Stomach (tissue), 9 donors: ENCODE results near the gene GOLGA6A. TPM values are rescaled to one million over a fixed set of nuclear protein-coding genes. Genes with fewer than 3 reads are reported as not detected.

ENCODE experiments used
- DNase-seq, 2 donors: peaks; one replicate each; pipeline versions ENCODE4 v3.0.0 to v3.0.0-alpha.2; 2013 to 2019
- H3K27ac ChIP-seq, 5 donors: fragments of 200-600 bp in 4 of 5; sonication (generic) in 4 of 5; one replicate each; pipeline ENCODE4 v1.5.1; 2013 to 2019; ENCODE audit warnings: mild to moderate bottlenecking in 1 of 5, moderate library complexity in 1 of 5
- H3K27me3 ChIP-seq, 3 donors: fragments of 200-600 bp; sonication (generic); one replicate each; pipeline ENCODE4 v1.5.1; 2017 to 2019; ENCODE audit warnings: mixed run types in 1 of 3
- H3K36me3 ChIP-seq, 4 donors: fragments of 200-600 bp; sonication (generic); 1 replicate in 3 of 4; 2 replicates in 1 of 4; pipeline ENCODE4 v1.5.1; 2016 to 2019
- H3K4me1 ChIP-seq, 4 donors: fragments of 200-600 bp; sonication (generic); one replicate each; pipeline ENCODE4 v1.5.1; 2016 to 2019
- H3K4me3 ChIP-seq, 4 donors: fragments of 200-600 bp; sonication (generic) in 3 of 4; one replicate each; pipeline ENCODE4 v1.5.1; 2016 to 2019; ENCODE audit warnings: mild to moderate bottlenecking in 1 of 4
- H3K9me3 ChIP-seq, 4 donors: fragments of 200-600 bp; sonication (generic); one replicate each; pipeline ENCODE4 v1.5.1; 2016 to 2019
- EP300 ChIP-seq: sonication (generic); formaldehyde crosslinking; IDR thresholded peaks from one replicate; pipeline ENCODE4 v1.6.1; 2017; ENCODE audit warnings: antibody characterized with exemption
- POLR2A ChIP-seq, 4 donors: fragments of 450-650 bp; IDR thresholded peaks; one replicate each; pipeline ENCODE4 v1.6.1; 2016; ENCODE audit warnings: antibody characterized with exemption in 4 of 4, control low read depth in 2 of 4, mild to moderate bottlenecking in 1 of 4, moderate library complexity in 1 of 4
- POLR2AphosphoS5 ChIP-seq, 3 donors: sonication (generic); formaldehyde crosslinking; IDR thresholded peaks; one replicate each; pipeline ENCODE4 v1.6.1; 2016; ENCODE audit warnings: antibody characterized with exemption in 3 of 3
- WGBS, 5 donors: extraction: QIAGEN DNeasy Blood & Tissue Kit in 3 of 5; methylation state at CpG; one replicate each; pipeline versions ENCODE4 v1.1.5 to v1.1.7; 2013 to 2018; 5-methylcytosine and 5-hydroxymethylcytosine counted together
- intact Hi-C: fragments of 100-400 bp; cut with DNase I; formaldehyde crosslinking; loops from one replicate; pipeline ENCODE4 v1.15.1; 2023; ENCODE audit warnings: low total_unique reads
- polyA plus RNA-seq, 3 donors: library from polyadenylated mRNA; stranded (reverse); fragments of 200-250 nt; gene quantifications; one replicate each; pipeline ENCODE4 v1.2.3, GENCODE V29; 2013
- total RNA-seq, 5 donors: library from RNA; depleted of rRNA; stranded (reverse); fragments of >200 nt; gene quantifications; one replicate each; pipeline versions ENCODE4 v1.1.0 to v1.2.3, GENCODE V29; 2014 to 2016
- TF ChIP-seq, protein P1 (sequence below), 7 experiments: fragments of 450-650 bp in 4 of 7; fragments of 200-600 bp in 3 of 7; sonication (generic) in 3 of 7; IDR thresholded peaks; one replicate each; pipeline ENCODE4 v1.5.1; 2016 to 2019; ENCODE audit warnings: antibody characterized with exemption in 7 of 7, control low read depth in 2 of 7, mild to moderate bottlenecking in 1 of 7
- donor health status: healthy with polysubstance abuse.
- donor health status: Bipolar disorder and iron deficiency.
- donor health status: healthy.

GOLGA6A gene
- total and polyA plus RNA-seq, 8 donors: 1.1 TPM; not detected in 7

DNA sequence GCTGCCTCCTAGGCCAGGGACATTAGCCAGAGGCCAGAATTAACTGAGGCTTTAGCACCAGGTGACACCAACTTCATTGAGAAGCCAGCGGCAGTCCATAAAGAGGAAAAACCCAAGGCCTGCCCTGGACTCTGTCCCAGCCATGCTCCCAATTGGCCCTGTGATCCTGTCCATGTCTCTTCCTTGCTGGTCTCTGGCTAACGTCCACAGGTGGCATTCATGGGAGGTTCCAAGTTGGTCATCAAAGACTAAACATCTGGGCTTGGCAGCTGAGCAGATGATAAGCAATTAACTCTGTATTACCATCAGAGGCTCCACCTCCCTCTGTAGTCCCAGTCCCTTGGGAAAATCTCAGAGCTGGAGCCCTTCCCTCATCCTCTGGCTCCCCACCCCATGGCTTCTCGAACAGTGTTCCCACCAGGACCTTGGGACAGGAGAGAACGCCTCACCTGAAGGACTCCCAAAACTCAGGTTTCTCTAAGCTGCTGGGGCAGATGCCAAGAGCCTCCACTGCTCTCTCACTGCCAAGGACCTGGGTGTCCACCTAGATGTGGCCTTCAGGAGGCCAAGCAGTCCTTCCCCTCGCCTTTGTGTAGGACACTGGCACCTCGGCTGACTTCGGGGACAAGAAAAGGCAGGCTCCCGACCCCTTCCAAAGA is 40.4 kb downstream of the GOLGA6A start:
- 77 to 91% (median 85%) methylated on average over 5 to 8 of the region's 8 CpGs for WGBS, 5 donors
- intact Hi-C loops: no loop called here
- Histone ChIP-seq H3K4me3 (no peak overlapping the region), H3K4me1 (peaks cover 21 to 40% (median 33%) of the 10 kb centered on the region in 4 donors), H3K36me3 (peaks cover 2 to 56% (median 50%) of the 10 kb centered on the region in 4 donors), H3K27ac (peak overlapping the region in 4 of 5 donors; percentile 70 to 83 (median 71)), H3K9me3 (no peaks in the 10 kb centered on the region), H3K27me3 (no peaks in the 10 kb centered on the region)
- DNase-seq: peak in 1 of 2 donors; percentile 5
- TF ChIP-seq, protein P1, sequence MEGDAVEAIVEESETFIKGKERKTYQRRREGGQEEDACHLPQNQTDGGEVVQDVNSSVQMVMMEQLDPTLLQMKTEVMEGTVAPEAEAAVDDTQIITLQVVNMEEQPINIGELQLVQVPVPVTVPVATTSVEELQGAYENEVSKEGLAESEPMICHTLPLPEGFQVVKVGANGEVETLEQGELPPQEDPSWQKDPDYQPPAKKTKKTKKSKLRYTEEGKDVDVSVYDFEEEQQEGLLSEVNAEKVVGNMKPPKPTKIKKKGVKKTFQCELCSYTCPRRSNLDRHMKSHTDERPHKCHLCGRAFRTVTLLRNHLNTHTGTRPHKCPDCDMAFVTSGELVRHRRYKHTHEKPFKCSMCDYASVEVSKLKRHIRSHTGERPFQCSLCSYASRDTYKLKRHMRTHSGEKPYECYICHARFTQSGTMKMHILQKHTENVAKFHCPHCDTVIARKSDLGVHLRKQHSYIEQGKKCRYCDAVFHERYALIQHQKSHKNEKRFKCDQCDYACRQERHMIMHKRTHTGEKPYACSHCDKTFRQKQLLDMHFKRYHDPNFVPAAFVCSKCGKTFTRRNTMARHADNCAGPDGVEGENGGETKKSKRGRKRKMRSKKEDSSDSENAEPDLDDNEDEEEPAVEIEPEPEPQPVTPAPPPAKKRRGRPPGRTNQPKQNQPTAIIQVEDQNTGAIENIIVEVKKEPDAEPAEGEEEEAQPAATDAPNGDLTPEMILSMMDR (IDR thresholded peaks at IDR 0.05): no peak
- TF ChIP-seq POLR2A (IDR thresholded peaks at IDR 0.05) (no peak), EP300 (no peak), POLR2AphosphoS5 (IDR thresholded peaks at IDR 0.05) (no peak)

DNA sequence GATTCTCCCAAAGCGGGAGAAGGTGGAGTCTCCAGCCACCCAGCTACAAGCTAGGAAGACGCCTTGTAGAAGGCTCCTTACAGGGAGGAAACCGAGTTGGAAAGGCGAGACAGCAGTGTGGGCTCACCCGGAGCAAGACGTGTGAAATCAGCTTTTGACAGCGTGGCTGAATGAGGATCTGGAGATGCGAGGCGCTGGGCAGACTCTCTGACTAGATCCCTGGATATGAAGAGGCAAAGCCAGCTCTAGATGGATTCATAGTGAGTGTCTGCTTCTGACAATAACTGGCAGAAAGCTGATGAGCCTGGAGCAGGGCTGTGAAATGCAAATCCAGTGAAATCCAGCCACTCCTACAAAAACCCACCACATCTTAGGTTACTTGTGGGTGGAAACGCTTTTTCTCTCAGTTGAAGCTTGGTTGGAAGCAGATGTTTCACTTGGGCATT is 41.0 kb downstream of the GOLGA6A start:
- intact Hi-C loops: no loop called here

DNA sequence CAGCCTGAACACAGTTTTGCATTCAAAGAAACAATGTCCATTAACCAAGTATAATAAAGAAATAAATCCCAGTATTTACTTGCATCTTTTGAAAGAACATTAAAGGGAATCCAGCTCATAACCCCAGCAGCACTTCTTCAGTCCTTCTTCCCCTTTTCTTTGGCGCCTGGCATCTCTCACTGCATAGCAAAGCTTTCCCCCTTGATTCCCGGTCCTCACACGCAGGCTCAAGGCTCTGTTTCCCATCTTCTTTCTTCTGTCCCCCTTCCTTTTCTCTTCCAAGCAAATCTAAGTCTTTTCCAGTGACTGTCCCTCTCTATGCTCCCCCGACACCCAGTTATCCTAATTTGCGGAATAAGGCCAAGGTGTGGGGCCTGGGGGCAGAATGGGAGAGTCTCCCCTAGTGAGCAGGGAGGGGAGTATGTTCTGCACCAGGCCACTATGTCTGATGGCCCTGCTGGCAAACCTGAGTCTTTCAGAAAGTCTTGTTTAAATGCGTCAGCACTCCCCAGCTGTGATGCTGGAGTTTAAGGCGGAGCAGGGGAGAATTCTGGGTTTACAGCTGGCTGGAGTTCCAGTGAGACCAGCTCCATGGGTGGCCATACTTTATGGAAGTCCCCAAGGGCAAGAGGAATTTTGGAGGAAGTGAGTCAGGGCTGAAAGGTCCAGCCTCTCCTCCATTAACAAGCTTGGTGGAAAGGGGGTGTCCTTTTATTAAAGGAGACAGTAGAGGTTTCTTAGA is 42.1 kb downstream of the GOLGA6A start:
- Histone ChIP-seq H3K9me3 (no peaks in the 10 kb centered on the region), H3K36me3 (peaks cover 18 to 69% (median 59%) of the 10 kb centered on the region in 4 donors), H3K4me1 (peaks cover 21 to 49% (median 38%) of the 10 kb centered on the region in 4 donors), H3K27me3 (no peaks in the 10 kb centered on the region), H3K4me3 (no peak overlapping the region), H3K27ac (peak overlapping the region; percentile 34 to 83 (median 70))
- intact Hi-C loops: no loop called here
- TF ChIP-seq POLR2A (IDR thresholded peaks at IDR 0.05): no peak
- TF ChIP-seq, protein P1 (IDR thresholded peaks at IDR 0.05): no peak
- TF ChIP-seq EP300: no peak
- peak in 1 of 3 donors; percentile 34 for TF ChIP-seq POLR2AphosphoS5 (IDR thresholded peaks at IDR 0.05)
- 72 to 82% (median 75%) methylated on average over 7 of the region's 7 CpGs for WGBS, 5 donors
- peak in 1 of 2 donors; percentile 86 for DNase-seq

More for the DNA sequence above, 41.0 kb downstream of the GOLGA6A start:
- TF ChIP-seq, protein P1 (IDR thresholded peaks at IDR 0.05): no peak
- TF ChIP-seq EP300 (no peak), POLR2AphosphoS5 (IDR thresholded peaks at IDR 0.05) (no peak), POLR2A (IDR thresholded peaks at IDR 0.05) (no peak)
- peak in 1 of 2 donors; percentile 16 for DNase-seq
- Histone ChIP-seq H3K36me3 (peaks cover 8 to 62% (median 55%) of the 10 kb centered on the region in 4 donors), H3K27me3 (no peaks in the 10 kb centered on the region), H3K4me3 (no peak overlapping the region), H3K4me1 (peaks cover 21 to 46% (median 36%) of the 10 kb centered on the region in 4 donors), H3K9me3 (no peaks in the 10 kb centered on the region), H3K27ac (peak overlapping the region in 4 of 5 donors; percentile 70 to 83 (median 71))
- 85 to 89% (median 87%) methylated on average over 10 of the region's 10 CpGs for WGBS, 5 donors

DNA sequence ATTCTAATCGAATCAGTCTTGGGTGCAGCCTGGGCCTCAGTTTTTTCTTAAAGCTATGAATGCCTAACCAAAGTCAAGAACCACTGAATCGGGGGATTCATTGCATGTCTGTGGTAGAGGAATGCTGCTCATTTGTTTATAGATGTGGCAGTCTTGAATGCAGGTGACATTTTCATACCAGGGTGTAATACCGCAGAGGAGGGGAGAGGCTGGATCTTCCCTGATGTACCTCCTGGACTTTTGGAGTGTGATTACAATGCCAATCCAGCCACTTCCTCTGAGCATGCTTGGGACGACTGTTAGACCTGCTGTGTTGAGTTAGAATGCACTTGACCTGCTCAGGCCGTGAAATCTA is 42.7 kb downstream of the GOLGA6A start:
- DNase-seq: no peak
- TF ChIP-seq, protein P1 (IDR thresholded peaks at IDR 0.05): no peak
- no peak for TF ChIP-seq POLR2A (IDR thresholded peaks at IDR 0.05)
- no peak for TF ChIP-seq POLR2AphosphoS5 (IDR thresholded peaks at IDR 0.05)
- no peak for TF ChIP-seq EP300
- no peaks in the 10 kb centered on the region for H3K27me3 ChIP-seq
- peaks cover 25 to 69% (median 59%) of the 10 kb centered on the region in 4 donors for H3K36me3 ChIP-seq
- peak overlapping the region in 4 of 5 donors; percentile 70 to 83 (median 71) for H3K27ac ChIP-seq
- 64 to 80% (median 78%) methylated on average over 5 of the region's 5 CpGs for WGBS, 5 donors
- H3K4me3 ChIP-seq: no peak overlapping the region
- peaks cover 21 to 49% (median 37%) of the 10 kb centered on the region in 4 donors for H3K4me1 ChIP-seq
- H3K9me3 ChIP-seq: no peaks in the 10 kb centered on the region
- intact Hi-C loops: no loop called here
